NCI-H748 (cell line): Measurements from ENCODE around the gene GAK.

Experiments used
- DNase-seq: peaks from one replicate; lab custom pipeline; 2025; ENCODE audit not compliant: unreplicated experiment; lab: John Stamatoyannopoulos, UW

GAK gene

DNA sequence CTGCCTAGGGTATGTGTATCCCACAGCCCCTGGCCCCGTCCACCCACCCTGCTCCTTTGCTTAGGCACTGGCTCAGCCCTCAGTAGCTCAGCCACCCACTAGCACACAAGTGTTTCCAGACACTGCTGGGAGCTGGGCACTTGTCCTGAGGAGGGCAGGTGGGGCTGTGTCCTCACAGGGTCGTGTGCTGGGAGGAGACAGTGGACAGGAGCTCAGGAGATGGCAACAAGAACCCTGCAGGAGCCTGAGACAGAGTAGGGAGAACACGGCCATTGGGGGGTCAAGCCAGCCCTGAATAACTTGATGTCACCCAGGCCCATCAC is 100.7 kb downstream of the GAK start:
- no peak for DNase-seq

GRCh38 chr4:830601-831482 is 101.3 kb downstream of the GAK start:
- DNase-seq, result no peak

DNA sequence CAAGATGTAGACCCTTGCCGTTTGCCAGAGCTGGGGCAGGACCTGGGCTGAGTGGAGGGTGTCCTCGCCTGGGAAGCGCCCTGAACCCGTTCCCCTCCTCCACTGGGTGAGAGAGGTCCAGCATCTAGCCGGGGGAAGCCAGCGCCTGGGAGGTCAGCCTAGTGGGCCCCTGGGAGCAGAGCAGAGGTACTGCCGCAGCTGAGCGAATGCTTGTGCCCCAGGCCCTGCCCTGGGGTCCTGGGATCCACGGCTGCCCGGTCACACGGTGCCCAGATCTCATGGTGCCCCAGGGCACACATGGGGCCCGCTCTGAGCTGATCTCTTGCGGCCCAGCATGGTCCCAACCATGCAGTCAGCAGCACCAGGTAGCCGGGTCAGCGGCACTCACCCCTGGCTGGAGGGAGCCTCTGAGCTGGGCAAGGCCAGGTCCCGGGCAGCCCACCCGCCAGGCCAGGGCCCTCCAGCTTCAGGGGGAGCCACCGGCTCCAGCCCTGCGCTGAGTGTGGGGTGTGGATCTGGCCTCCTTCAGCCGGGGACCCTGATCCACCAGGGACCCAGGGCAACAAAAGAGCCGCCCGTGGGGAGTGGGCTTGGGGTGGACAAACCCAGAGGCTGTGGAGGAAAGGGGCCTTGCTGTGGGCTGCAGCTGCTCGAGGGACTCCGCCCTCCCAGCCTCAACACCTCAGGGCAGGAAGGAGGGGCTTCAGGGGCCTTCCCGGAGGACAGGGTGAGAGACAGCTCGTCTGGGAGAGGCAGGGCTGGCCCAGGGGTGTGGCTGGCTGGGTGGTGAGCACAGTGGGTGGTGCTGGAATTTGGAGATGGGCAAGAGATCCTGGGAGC is 102.1 kb downstream of the GAK start:
- DNase-seq, result no peak

- DNase-seq, result no peak
Measured at GRCh38 chr4:829291-829690, 102.8 kb downstream of the GAK start.

GRCh38 chr4:828641-829271 is 103.4 kb downstream of the GAK start:
- DNase-seq, result no peak

GRCh38 chr4:827209-828081 is 104.7 kb downstream of the GAK start:
- no peak for DNase-seq

GRCh38 chr4:826508-827208 is 105.5 kb downstream of the GAK start:
- DNase-seq, result no peak

DNA sequence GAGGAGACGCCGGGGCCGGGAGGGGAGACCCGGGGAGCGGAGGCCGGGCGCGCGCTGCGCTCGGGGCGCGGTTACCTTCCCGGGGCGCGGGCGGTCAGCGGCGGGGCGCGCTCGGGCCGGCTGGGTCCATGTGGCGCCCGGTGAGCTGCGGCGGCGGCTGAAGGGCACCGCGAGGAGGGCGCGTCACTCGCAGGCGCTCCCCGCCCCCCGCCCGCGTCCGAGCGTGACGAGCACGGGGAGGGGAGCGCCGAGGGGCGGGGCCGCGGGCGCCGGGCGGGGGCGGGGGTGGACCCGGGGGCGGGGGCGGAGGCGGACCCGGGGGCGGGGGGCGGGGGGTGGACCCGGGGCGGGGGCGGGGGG is 106.2 kb downstream of the GAK start, which contains the start of gene CPLX1:
Gene CPLX1 (minus strand): TSS at position 159 of the 360 bp plus-strand sequence. CDS start 1,607 bp downstream, outside the sequence.
- DNase-seq, result peak; percentile 50

- DNase-seq, result peak; percentile 13
Measured at GRCh38 chr4:825063-825970, 106.8 kb downstream of the GAK start.

DNA sequence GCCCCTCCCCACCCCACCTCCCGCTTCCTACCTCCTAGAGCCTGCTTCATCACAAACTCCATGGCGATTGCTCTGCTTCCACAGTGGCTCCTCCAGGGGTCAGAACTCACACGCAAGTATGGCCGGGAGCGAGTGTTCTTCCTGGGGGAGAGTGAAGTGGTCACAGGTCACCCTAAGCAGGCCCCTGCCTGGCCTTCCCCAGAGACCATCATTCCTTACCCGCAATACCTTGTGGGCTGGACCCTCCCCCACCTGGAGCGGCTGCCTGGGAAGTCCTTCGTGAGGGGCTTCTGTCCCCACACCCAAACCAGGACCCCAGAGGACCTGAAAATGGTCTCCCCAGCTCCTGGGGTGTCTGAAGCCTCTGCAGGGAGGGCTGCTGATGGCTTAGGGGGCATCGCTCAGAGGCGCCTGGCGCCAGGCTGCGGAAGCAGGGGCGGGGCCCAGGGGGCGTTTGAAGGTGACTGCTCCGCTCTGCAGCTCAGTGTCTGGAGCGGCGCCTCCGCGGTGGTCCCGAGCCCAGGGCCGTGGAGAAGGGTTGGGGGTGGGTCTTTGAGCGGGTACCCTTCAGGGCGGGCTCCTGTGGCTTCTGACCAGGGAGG is 107.6 kb downstream of the GAK start:
- DNase-seq, result no peak

- DNase-seq, result no peak
Measured at GRCh38 chr4:823761-824460, 108.2 kb downstream of the GAK start.

DNA sequence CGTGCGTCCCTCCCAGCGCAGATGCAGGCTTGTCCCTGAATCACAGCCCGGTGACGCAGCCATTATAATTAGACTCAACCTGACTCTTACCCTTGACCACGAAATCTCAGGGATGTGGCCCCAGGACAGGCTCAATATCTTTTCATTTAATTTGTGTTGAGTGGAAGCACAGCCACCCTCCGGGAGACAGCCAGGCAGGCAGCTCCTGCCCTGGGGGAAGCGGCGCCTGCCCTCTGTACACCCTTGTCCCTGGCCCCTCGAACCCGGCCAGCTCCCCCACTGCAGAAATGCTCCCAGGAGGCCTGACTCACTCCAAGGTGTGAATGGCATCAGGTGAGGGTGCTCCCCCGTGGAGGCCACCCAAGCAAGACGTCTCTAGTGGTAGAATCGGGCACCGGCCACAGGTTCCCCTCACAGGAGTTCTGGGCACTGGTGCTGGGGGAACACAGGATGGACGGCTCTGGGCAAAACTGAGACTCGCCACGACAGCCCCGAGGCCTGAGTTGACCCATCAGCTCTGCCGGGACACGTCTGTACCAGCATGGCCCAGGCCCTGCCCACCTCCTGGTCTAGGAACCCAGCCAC is 108.8 kb downstream of the GAK start:
- no peak for DNase-seq

DNA sequence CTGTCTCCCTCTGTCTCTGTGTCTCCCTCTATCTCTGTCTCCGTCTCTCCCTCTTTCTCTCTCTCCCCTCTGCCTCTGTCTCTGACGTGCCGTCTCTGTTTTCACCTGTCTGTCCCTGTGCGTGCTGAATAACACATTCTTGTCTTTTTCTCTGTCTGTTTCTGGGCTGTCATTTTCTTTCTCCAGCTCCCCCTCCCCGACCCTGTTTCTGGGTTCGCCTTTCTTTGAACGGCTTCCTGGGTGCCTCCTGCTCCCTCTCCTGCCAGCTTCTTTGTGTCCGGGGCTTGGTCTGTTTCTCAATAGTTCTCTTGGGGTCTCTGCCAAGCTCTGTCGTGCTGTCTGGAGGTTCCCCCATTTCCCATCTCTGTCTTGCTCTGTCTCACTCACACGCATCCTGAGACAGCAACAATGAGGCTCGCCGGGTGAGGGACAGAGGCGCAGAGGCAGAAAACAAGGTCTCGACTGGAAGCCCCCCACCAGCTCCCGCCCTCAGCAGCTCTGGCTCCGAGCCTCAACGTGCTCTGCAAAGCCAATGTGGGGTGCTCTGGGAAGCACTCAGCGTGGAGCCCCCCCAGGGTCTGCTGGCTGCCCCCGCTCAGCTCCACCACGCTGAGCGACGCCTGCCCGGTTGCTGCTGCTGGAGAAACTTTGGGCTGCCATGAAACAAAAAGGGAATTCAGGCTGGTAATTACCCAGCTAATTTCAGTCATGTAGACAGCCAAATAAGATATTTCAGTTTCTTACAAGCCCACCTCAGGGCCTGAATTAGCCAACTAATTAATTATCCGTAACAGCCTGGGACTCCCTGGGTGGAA is 109.5 kb downstream of the GAK start:
- no peak for DNase-seq

- DNase-seq, result no peak
Measured at GRCh38 chr4:821631-822030, 110.5 kb downstream of the GAK start.

DNA sequence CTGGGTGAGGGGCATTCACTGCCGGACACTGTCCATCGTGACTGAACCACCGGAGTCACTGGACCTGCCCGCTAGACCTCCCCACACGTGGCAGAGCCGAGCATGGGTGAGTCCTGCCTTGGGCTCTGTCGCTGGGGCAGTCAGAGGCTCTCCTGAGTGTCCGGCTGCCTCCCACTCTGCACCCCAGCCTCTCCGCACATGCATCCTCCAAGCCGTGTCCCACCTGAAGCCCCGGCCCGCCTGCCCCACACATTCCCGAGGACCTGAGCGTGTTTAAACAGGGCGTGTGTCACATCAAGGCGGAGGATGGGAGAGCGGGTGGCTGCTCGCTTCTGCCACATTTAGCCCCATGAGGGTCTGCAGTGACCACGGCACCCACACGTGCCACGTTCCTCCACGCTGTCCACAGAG is 110.9 kb downstream of the GAK start:
- no peak for DNase-seq

- no peak for DNase-seq
Measured at GRCh38 chr4:820230-821172, 111.6 kb downstream of the GAK start.
